Esophagus (tissue), 2 donors: ENCODE measurements around the gene HDAC6. TPM values are rescaled to one million over a fixed set of nuclear protein-coding genes. Genes with fewer than 3 reads are reported as not detected.
"Not testable (repeated sequence)": the region's sequence is repeated elsewhere in the genome, so short reads cannot be mapped to it uniquely, and the experiment has no call there.

ENCODE experiments used
- H3K27ac ChIP-seq, 2 donors: one replicate each; pipeline ENCODE4 v1.5.1; 2013; ENCODE audit warnings: low read depth in 2 of 2, mild to moderate bottlenecking in 2 of 2, inconsistent platforms in 1 of 2, low read length in 1 of 2, moderate library complexity in 1 of 2
- H3K27me3 ChIP-seq, 2 donors: one replicate each; pipeline ENCODE4 v1.6.1; 2013; ENCODE audit warnings: low read length in 2 of 2, control low read depth in 1 of 2, mild to moderate bottlenecking in 1 of 2; ENCODE audit not compliant: insufficient read depth in 2 of 2, control insufficient read depth in 1 of 2
- H3K36me3 ChIP-seq, 2 donors: one replicate each; pipeline ENCODE4 v1.6.1; 2013; ENCODE audit warnings: low read length in 1 of 2; ENCODE audit not compliant: control insufficient read depth in 2 of 2, insufficient read depth in 2 of 2
- H3K4me1 ChIP-seq, 2 donors: one replicate each; pipeline ENCODE4 v1.6.1; 2013; ENCODE audit warnings: low read length in 1 of 2; ENCODE audit not compliant: control insufficient read depth in 2 of 2, insufficient read depth in 2 of 2
- H3K4me3 ChIP-seq, 2 donors: one replicate each; pipeline ENCODE4 v1.5.1; 2013; ENCODE audit warnings: low read length in 2 of 2, mild to moderate bottlenecking in 2 of 2, low read depth in 1 of 2, moderate library complexity in 1 of 2
- H3K9me3 ChIP-seq, 2 donors: one replicate each; pipeline ENCODE4 v1.6.1; 2013; ENCODE audit warnings: mild to moderate bottlenecking in 2 of 2, low read depth in 1 of 2, low read length in 1 of 2, moderate library complexity in 1 of 2; ENCODE audit not compliant: control insufficient read depth in 2 of 2, insufficient read depth in 1 of 2
- WGBS, 2 donors: extraction: QIAGEN DNeasy Blood & Tissue Kit; methylation state at CpG; one replicate each; pipeline ENCODE4 v1.1.7; 2013; 5-methylcytosine and 5-hydroxymethylcytosine counted together
- polyA plus RNA-seq, 2 donors: library from polyadenylated mRNA; stranded (reverse); fragments of 200-250 nt; gene quantifications; one replicate each; pipeline ENCODE4 v1.2.3, GENCODE V29; 2013
- donor health status: healthy with polysubstance abuse.
- donor health status: Bipolar disorder and iron deficiency.

HDAC6 gene
- polyA plus RNA-seq, 2 donors = 36.0 to 79.0 TPM

- 13 to 42% methylated on average over 55 to 58 of the region's 58 CpGs for WGBS, 2 donors
- no peak overlapping the region for H3K4me3 ChIP-seq
- H3K27ac ChIP-seq = no peak overlapping the region
- H3K9me3 ChIP-seq = peaks cover 0 to 4% of the 10 kb centered on the region in 2 donors
- H3K36me3 ChIP-seq = no peaks in the 10 kb centered on the region
- H3K27me3 ChIP-seq = peaks cover 0 to 3% of the 10 kb centered on the region in 2 donors
- H3K4me1 ChIP-seq = no peaks in the 10 kb centered on the region
Measured at GRCh38 chrX:48831136-48831908, 29.5 kb downstream of the HDAC6 start.

- Histone ChIP-seq H3K27me3 (peaks cover 0 to 3% of the 10 kb centered on the region in 2 donors), H3K27ac (no peak overlapping the region), H3K4me3 (no peak overlapping the region), H3K9me3 (peaks cover 0 to 4% of the 10 kb centered on the region in 2 donors), H3K36me3 (no peaks in the 10 kb centered on the region), H3K4me1 (no peaks in the 10 kb centered on the region)
- 4 to 40% methylated on average over 32 to 57 of the region's 57 CpGs for WGBS, 2 donors
Measured at GRCh38 chrX:48831909-48832291, 30.0 kb downstream of the HDAC6 start.

- WGBS, 2 donors = 42 to 48% methylated on average over 9 of the region's 9 CpGs
Measured at GRCh38 chrX:48833542-48834138, 31.8 kb downstream of the HDAC6 start.

GRCh38 chrX:48834383-48834709, 32.5 kb downstream of the HDAC6 start:
- Histone ChIP-seq H3K27ac (no peak overlapping the region), H3K4me3 (no peak overlapping the region), H3K36me3 (no peaks in the 10 kb centered on the region), H3K4me1 (no peaks in the 10 kb centered on the region), H3K27me3 (peaks cover 0 to 3% of the 10 kb centered on the region in 2 donors), H3K9me3 (peaks cover 0 to 4% of the 10 kb centered on the region in 2 donors)
- WGBS, 2 donors = 5 to 20% methylated on average over 7 of the region's 7 CpGs

More at GRCh38 chrX:48833542-48834138, 31.8 kb downstream of the HDAC6 start:
- no peak overlapping the region for H3K27ac ChIP-seq
- no peak overlapping the region for H3K4me3 ChIP-seq
- H3K36me3 ChIP-seq = no peaks in the 10 kb centered on the region
- peaks cover 0 to 4% of the 10 kb centered on the region in 2 donors for H3K9me3 ChIP-seq
- H3K4me1 ChIP-seq = no peaks in the 10 kb centered on the region
- peaks cover 0 to 3% of the 10 kb centered on the region in 2 donors for H3K27me3 ChIP-seq

- Histone ChIP-seq H3K4me3 (peak within 1 kb of the TSS in 1 of 2 donors; percentile 20), H3K27me3 (peaks cover 0 to under 1% of the 10 kb centered on the region in 2 donors)
- WGBS, 2 donors = 14 to 36% methylated on average over 18 to 35 of the region's 35 CpGs
Measured at GRCh38 chrX:48835524-48836329, 33.9 kb downstream of the HDAC6 start, which contains the start of gene PCSK1N. Gene PCSK1N, minus strand, starts transcription at chrX:48835610. Its CDS starts 78 bp downstream, at chrX:48835532.

GRCh38 chrX:48839686-48840085, 37.8 kb downstream of the HDAC6 start:
- no peak overlapping the region for H3K4me3 ChIP-seq
- whole genome bisulfite sequencing, 2 donors = 80% methylated on average over 10 of the region's 10 CpGs
- H3K4me1 ChIP-seq = no peaks in the 10 kb centered on the region
- no peaks in the 10 kb centered on the region for H3K27me3 ChIP-seq
- H3K9me3 ChIP-seq = peaks cover 0 to 4% of the 10 kb centered on the region in 2 donors
- no peak overlapping the region for H3K27ac ChIP-seq
- H3K36me3 ChIP-seq = no peaks in the 10 kb centered on the region

More at GRCh38 chrX:48835524-48836329, 33.9 kb downstream of the HDAC6 start, which contains the start of gene PCSK1N:
- Histone ChIP-seq H3K27ac (no peak within 1 kb of the TSS), H3K4me1 (no peaks in the 10 kb centered on the region), H3K9me3 (peaks cover 0 to 4% of the 10 kb centered on the region in 2 donors), H3K36me3 (no peaks in the 10 kb centered on the region)

GRCh38 chrX:48848847-48849246, 47.0 kb downstream of the HDAC6 start:
- Histone ChIP-seq H3K4me3 (no peak overlapping the region), H3K36me3 (no peaks in the 10 kb centered on the region), H3K27me3 (no peaks in the 10 kb centered on the region), H3K27ac (no peak overlapping the region), H3K9me3 (no peaks in the 10 kb centered on the region), H3K4me1 (no peaks in the 10 kb centered on the region)
- 42 to 56% methylated on average over 1 of the region's 1 CpG for WGBS, 2 donors

GRCh38 chrX:48852857-48853256, 51.0 kb downstream of the HDAC6 start:
- H3K27ac ChIP-seq = no peak overlapping the region
- H3K4me3 ChIP-seq = no peak overlapping the region
- H3K27me3 ChIP-seq = no peaks in the 10 kb centered on the region
- H3K36me3 ChIP-seq = no peaks in the 10 kb centered on the region
- WGBS, 2 donors = 68 to 74% methylated on average over 7 of the region's 7 CpGs
- no peaks in the 10 kb centered on the region for H3K9me3 ChIP-seq
- no peaks in the 10 kb centered on the region for H3K4me1 ChIP-seq

- not testable (repeated sequence) for H3K4me1 ChIP-seq, H3K27me3 ChIP-seq, H3K27ac ChIP-seq, H3K9me3 ChIP-seq, H3K36me3 ChIP-seq, H3K4me3 ChIP-seq
Measured at GRCh38 chrX:48853494-48853893, 51.6 kb downstream of the HDAC6 start.
